ENCODE measurements around the gene ZNF385D.

DNA sequence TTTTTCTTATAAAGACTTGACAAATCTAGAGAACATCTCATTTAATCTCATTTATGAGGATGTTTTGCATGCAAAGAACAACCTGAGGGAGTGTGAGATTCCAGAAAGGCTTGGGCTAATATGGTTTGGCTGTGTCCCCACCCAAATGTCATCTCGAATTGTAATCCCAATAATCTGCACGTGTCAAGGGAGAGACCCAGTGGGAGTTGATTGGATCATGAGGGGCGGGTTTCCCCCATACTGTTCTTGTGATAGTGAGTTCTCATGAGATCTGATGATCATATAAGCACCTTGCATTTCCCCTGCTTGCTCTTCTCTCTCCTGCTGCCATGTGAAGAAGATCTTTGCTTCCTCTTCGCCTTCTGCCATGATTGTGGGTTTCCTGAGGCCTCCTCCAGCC, 103.0 kb downstream of the ZNF385D start:
- TF ChIP-seq CTCF (IDR thresholded peaks at IDR 0.05): no peak
- no peak for TF ChIP-seq POLR2A (IDR thresholded peaks at IDR 0.05)
